ENCODE data around the gene CEBPZOS. TPM values are rescaled to one million over a fixed set of nuclear protein-coding genes. Genes with fewer than 3 reads are reported as not detected.
"Not testable (repeated sequence)": the region's sequence is repeated elsewhere in the genome, so short reads cannot be mapped to it uniquely, and the experiment has no call there.

The CEBPZOS gene
- total and polyA plus RNA-seq, 4 donors: 9.1 to 22.9 (median 13.5) TPM

- no peaks in the 10 kb centered on the region for H3K27me3 ChIP-seq (ENCODE audit: control insufficient read depth in 4 of 4, insufficient read depth in 4 of 4, low read length in 3 of 4)
- 93% methylated on average over 2 of the region's 2 CpGs for WGBS
- no peak for DNase-seq (ENCODE audit: low spot score)
- H3K4me1 ChIP-seq (ENCODE audit: control insufficient read depth in 4 of 4, insufficient read depth in 4 of 4, low read length in 3 of 4): peaks cover 0 to 2% (median 0%) of the 10 kb centered on the region in 4 donors
- peaks cover 3 to 59% (median 40%) of the 10 kb centered on the region in 4 donors for H3K36me3 ChIP-seq (ENCODE audit: control insufficient read depth in 4 of 4, insufficient read depth in 3 of 4, low read depth in 1 of 4, low read length in 3 of 4)
- TF ChIP-seq FOXA1 (IDR thresholded peaks at IDR 0.05) (no peak), TAF1 (conservative IDR thresholded peaks at IDR 0.05) (no peak), JUND (IDR thresholded peaks at IDR 0.05) (no peak), SP1 (IDR thresholded peaks at IDR 0.05) (no peak), GABPA (IDR thresholded peaks at IDR 0.05 in 1 of 2, conservative IDR thresholded peaks at IDR 0.05 in 1 of 2) (no peak), NR2F2 (IDR thresholded peaks at IDR 0.05) (no peak), HNF4G (IDR thresholded peaks at IDR 0.05) (no peak), RXRA (IDR thresholded peaks at IDR 0.05) (no peak), ZBTB33 (IDR thresholded peaks at IDR 0.05) (no peak)
- TF ChIP-seq, protein P1, sequence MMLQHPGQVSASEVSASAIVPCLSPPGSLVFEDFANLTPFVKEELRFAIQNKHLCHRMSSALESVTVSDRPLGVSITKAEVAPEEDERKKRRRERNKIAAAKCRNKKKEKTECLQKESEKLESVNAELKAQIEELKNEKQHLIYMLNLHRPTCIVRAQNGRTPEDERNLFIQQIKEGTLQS (IDR thresholded peaks at IDR 0.05): no peak
- TF ChIP-seq, protein P2, sequence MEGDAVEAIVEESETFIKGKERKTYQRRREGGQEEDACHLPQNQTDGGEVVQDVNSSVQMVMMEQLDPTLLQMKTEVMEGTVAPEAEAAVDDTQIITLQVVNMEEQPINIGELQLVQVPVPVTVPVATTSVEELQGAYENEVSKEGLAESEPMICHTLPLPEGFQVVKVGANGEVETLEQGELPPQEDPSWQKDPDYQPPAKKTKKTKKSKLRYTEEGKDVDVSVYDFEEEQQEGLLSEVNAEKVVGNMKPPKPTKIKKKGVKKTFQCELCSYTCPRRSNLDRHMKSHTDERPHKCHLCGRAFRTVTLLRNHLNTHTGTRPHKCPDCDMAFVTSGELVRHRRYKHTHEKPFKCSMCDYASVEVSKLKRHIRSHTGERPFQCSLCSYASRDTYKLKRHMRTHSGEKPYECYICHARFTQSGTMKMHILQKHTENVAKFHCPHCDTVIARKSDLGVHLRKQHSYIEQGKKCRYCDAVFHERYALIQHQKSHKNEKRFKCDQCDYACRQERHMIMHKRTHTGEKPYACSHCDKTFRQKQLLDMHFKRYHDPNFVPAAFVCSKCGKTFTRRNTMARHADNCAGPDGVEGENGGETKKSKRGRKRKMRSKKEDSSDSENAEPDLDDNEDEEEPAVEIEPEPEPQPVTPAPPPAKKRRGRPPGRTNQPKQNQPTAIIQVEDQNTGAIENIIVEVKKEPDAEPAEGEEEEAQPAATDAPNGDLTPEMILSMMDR (IDR thresholded peaks at IDR 0.05; ENCODE audit: low read depth, low read length, missing input control): no peak
- no peak overlapping the region for H3K9ac ChIP-seq (ENCODE audit: low read depth in 1 of 2, low read length in 2 of 2)
- no peak overlapping the region for H3K27ac ChIP-seq (ENCODE audit: low read depth in 1 of 2, low read length in 2 of 2)
- H3K4me3 ChIP-seq (ENCODE audit: low read depth in 1 of 3, low read length in 3 of 3): no peak overlapping the region
- peaks cover 4 to 14% (median 7%) of the 10 kb centered on the region in 4 donors for H3K9me3 ChIP-seq (ENCODE audit: control insufficient read depth in 4 of 4, low read length in 3 of 4)
These were observed 7.4 kb downstream of the CEBPZOS start for GRCh38 chr2:37203708-37204107.

- DNase-seq (ENCODE audit: low spot score); H3K27ac ChIP-seq (ENCODE audit: low read depth in 1 of 2, low read length in 2 of 2); H3K4me1 ChIP-seq (ENCODE audit: control insufficient read depth in 4 of 4, insufficient read depth in 4 of 4, low read length in 3 of 4); H3K27me3 ChIP-seq (ENCODE audit: control insufficient read depth in 4 of 4, insufficient read depth in 4 of 4, low read length in 3 of 4); H3K9ac ChIP-seq (ENCODE audit: low read depth in 1 of 2, low read length in 2 of 2); H3K4me3 ChIP-seq (ENCODE audit: low read depth in 1 of 3, low read length in 3 of 3): not testable (repeated sequence)
- 86% methylated on average over 8 of the region's 8 CpGs for WGBS
- H3K36me3 ChIP-seq (ENCODE audit: control insufficient read depth in 4 of 4, insufficient read depth in 3 of 4, low read depth in 1 of 4, low read length in 3 of 4): peaks cover 5 to 73% (median 54%) of the 10 kb centered on the region in 4 donors
- H3K9me3 ChIP-seq (ENCODE audit: control insufficient read depth in 4 of 4, low read length in 3 of 4): peaks cover 5 to 16% (median 10%) of the 10 kb centered on the region in 4 donors
These were observed 8.9 kb downstream of the CEBPZOS start for GRCh38 chr2:37205071-37205661.

GRCh38 chr2:37205689-37206341, 9.5 kb downstream of the CEBPZOS start:
- H3K27me3 ChIP-seq (ENCODE audit: control insufficient read depth in 4 of 4, insufficient read depth in 4 of 4, low read length in 3 of 4): no peaks in the 10 kb centered on the region
- DNase-seq (ENCODE audit: low spot score): no peak
- 95% methylated on average over 5 of the region's 5 CpGs for WGBS
- H3K36me3 ChIP-seq (ENCODE audit: control insufficient read depth in 4 of 4, insufficient read depth in 3 of 4, low read depth in 1 of 4, low read length in 3 of 4): peaks cover 2 to 75% (median 58%) of the 10 kb centered on the region in 4 donors
- no peak overlapping the region for H3K27ac ChIP-seq (ENCODE audit: low read depth in 1 of 2, low read length in 2 of 2)
- peaks cover 5 to 16% (median 10%) of the 10 kb centered on the region in 4 donors for H3K9me3 ChIP-seq (ENCODE audit: control insufficient read depth in 4 of 4, low read length in 3 of 4)
- H3K4me3 ChIP-seq (ENCODE audit: low read depth in 1 of 3, low read length in 3 of 3): peak overlapping the region in 1 of 3 donors; percentile 33
- no peaks in the 10 kb centered on the region for H3K4me1 ChIP-seq (ENCODE audit: control insufficient read depth in 4 of 4, insufficient read depth in 4 of 4, low read length in 3 of 4)
- H3K9ac ChIP-seq (ENCODE audit: low read depth in 1 of 2, low read length in 2 of 2): no peak overlapping the region
- TF ChIP-seq ZBTB33 (IDR thresholded peaks at IDR 0.05): no peak
- no peak for TF ChIP-seq YY1 (IDR thresholded peaks at IDR 0.05)
- TF ChIP-seq FOXA1 (IDR thresholded peaks at IDR 0.05): no peak
- TF ChIP-seq EGR1 (IDR thresholded peaks at IDR 0.05; ENCODE audit: low read depth in 2 of 2): no peak
- TF ChIP-seq, protein P2 (IDR thresholded peaks at IDR 0.05; ENCODE audit: low read depth, low read length, missing input control): no peak
- no peak for TF ChIP-seq RAD21 (IDR thresholded peaks at IDR 0.05)

Data from liver (tissue), 9 donors.